ENCODE measurements around the gene CDCA7. TPM values are rescaled to one million over a fixed set of nuclear protein-coding genes. Genes with fewer than 3 reads are reported as not detected.

The CDCA7 gene
- total RNA-seq = 6.7 and 20.3 TPM in 2 replicates

GRCh38 chr2:173354582-173355131, at the start of gene CDCA7:
Gene CDCA7 (plus strand): TSS chr2:173354872. CDS start chr2:173354964, 92 bp downstream.

